HG03469 (cell line): ENCODE data around the gene C14orf132.

Experiments
- ATAC-seq: cut with Tn5 transposase; IDR thresholded peaks from one replicate; pipeline ENCODE4 v1.9.1; 2021; ENCODE audit warnings: mild to moderate bottlenecking, moderate library complexity, moderate number of reproducible peaks; ENCODE audit not compliant: unreplicated experiment

C14orf132 gene

GRCh38 chr14:96114002-96114401 lies 74.8 kb downstream of the C14orf132 start:
- ATAC-seq: no peak

GRCh38 chr14:96117101-96117897 lies 78.1 kb downstream of the C14orf132 start:
- no peak for ATAC-seq

GRCh38 chr14:96117960-96118359 lies 78.8 kb downstream of the C14orf132 start:
- ATAC-seq: no peak

GRCh38 chr14:96118391-96118790 lies 79.2 kb downstream of the C14orf132 start:
- no peak for ATAC-seq

GRCh38 chr14:96119947-96120346 lies 80.8 kb downstream of the C14orf132 start:
- ATAC-seq: no peak

- no peak for ATAC-seq
Observed at GRCh38 chr14:96120392-96120791, 81.2 kb downstream of the C14orf132 start.

GRCh38 chr14:96120941-96121340 lies 81.8 kb downstream of the C14orf132 start:
- ATAC-seq: no peak

GRCh38 chr14:96121660-96122395 lies 82.7 kb downstream of the C14orf132 start:
- no peak for ATAC-seq

- ATAC-seq: no peak
Observed at GRCh38 chr14:96122496-96122895, 83.3 kb downstream of the C14orf132 start.

- ATAC-seq: no peak
Observed at GRCh38 chr14:96125536-96125935, 86.4 kb downstream of the C14orf132 start.

- peak; percentile 48 for ATAC-seq
Observed at GRCh38 chr14:96126339-96126782, 87.2 kb downstream of the C14orf132 start.

- ATAC-seq: no peak
Observed at GRCh38 chr14:96126783-96127271, 87.7 kb downstream of the C14orf132 start.

GRCh38 chr14:96129128-96129736 lies 90.1 kb downstream of the C14orf132 start:
- ATAC-seq: no peak

- ATAC-seq: no peak
Observed at GRCh38 chr14:96130391-96130790, 91.2 kb downstream of the C14orf132 start.

GRCh38 chr14:96130854-96131253 lies 91.7 kb downstream of the C14orf132 start:
- ATAC-seq: no peak

GRCh38 chr14:96131836-96132235 lies 92.7 kb downstream of the C14orf132 start:
- no peak for ATAC-seq

GRCh38 chr14:96134508-96134907 lies 95.3 kb downstream of the C14orf132 start:
- ATAC-seq: no peak

GRCh38 chr14:96135285-96135684 lies 96.1 kb downstream of the C14orf132 start:
- ATAC-seq: no peak

- ATAC-seq: no peak
Observed at GRCh38 chr14:96136371-96137005, 97.3 kb downstream of the C14orf132 start.

- no peak for ATAC-seq
Observed at GRCh38 chr14:96138241-96138640, 99.1 kb downstream of the C14orf132 start.

- ATAC-seq: no peak
Observed at GRCh38 chr14:96139169-96139568, 100.0 kb downstream of the C14orf132 start.
